Measurements from ENCODE around the gene CNNM4. TPM values are rescaled to one million over a fixed set of nuclear protein-coding genes. Genes with fewer than 3 reads are reported as not detected.

The CNNM4 gene
- total and polyA plus RNA-seq, 2 of the 4 experiments (the other 2 are of a cell fraction): 2.0 to 4.1 TPM

- intact Hi-C loops (cut with micrococcal nuclease): no loop called here
- TF ChIP-seq CHD1 (IDR thresholded peaks at IDR 0.05; ENCODE audit: low read depth, low read length) (no peak), NFE2L2 (IDR thresholded peaks at IDR 0.05; ENCODE audit: low read depth, low read length) (no peak), USF2 (IDR thresholded peaks at IDR 0.05; ENCODE audit: low read depth, low read length) (no peak), BHLHE40 (IDR thresholded peaks at IDR 0.05; ENCODE audit: low read depth, low read length) (no peak), MAZ (IDR thresholded peaks at IDR 0.05; ENCODE audit: borderline replicate concordance, low read depth, low read length) (no peak), FOS (IDR thresholded peaks at IDR 0.05; ENCODE audit: low read depth, low read length) (no peak), MAFK (IDR thresholded peaks at IDR 0.05; ENCODE audit: low read depth, low read length) (no peak), RFX5 (IDR thresholded peaks at IDR 0.05; ENCODE audit: low read depth, low read length) (no peak), RCOR1 (IDR thresholded peaks at IDR 0.05; ENCODE audit: insufficient replicate concordance, low read length) (no peak), ELK1 (IDR thresholded peaks at IDR 0.05; ENCODE audit: borderline replicate concordance, low read depth, low read length) (no peak), SMC3 (IDR thresholded peaks at IDR 0.05; ENCODE audit: low read depth, low read length) (no peak), POLR2A (IDR thresholded peaks at IDR 0.05; ENCODE audit: low read depth, low read length) (no peak), CTCF (conservative IDR thresholded peaks at IDR 0.05; ENCODE audit: low read depth, low read length) (no peak), CEBPB (IDR thresholded peaks at IDR 0.05; ENCODE audit: low read depth, low read length) (no peak), RAD21 (IDR thresholded peaks at IDR 0.05; ENCODE audit: low read length) (no peak)
Observed at GRCh38 chr2:96772903-96773671, 12.4 kb downstream of the CNNM4 start.

More at GRCh38 chr2:96772903-96773671, 12.4 kb downstream of the CNNM4 start:
- no peak overlapping the region for H4K8ac ChIP-seq (ENCODE audit: low read depth in 2 of 2, low read length in 2 of 2)
- H3K56ac ChIP-seq (ENCODE audit: extremely low read depth, insufficient read depth, low read length): no peak overlapping the region
- dilution Hi-C loops (cut with HindIII; ENCODE audit: low sequenced_read_pairs, unreplicated experiment): no loop called here
- H2BK15ac ChIP-seq (ENCODE audit: low read depth, low read length): no peak overlapping the region
- H3K9me3 ChIP-seq (ENCODE audit: control insufficient read depth, insufficient read depth, low read length): no peaks in the 10 kb centered on the region
- H2BK5ac ChIP-seq (ENCODE audit: low read depth, low read length, poor library complexity, severe bottlenecking): no peak overlapping the region
- no peak overlapping the region for H3K4me3 ChIP-seq (ENCODE audit: insufficient read depth, low read depth, low read length)
- H3K9me1 ChIP-seq (ENCODE audit: insufficient read depth, low read length): peaks cover 10% of the 10 kb centered on the region
- H2BK20ac ChIP-seq (ENCODE audit: low read depth, low read length): no peak overlapping the region
- no peak overlapping the region for H3K27ac ChIP-seq (ENCODE audit: insufficient read depth, low read length)
- DNase-seq (no peak), ATAC-seq (ENCODE audit: low read depth) (no peak)
- no peak overlapping the region for H3K4me2 ChIP-seq (ENCODE audit: low read depth, low read length)
- no peak overlapping the region for H3K14ac ChIP-seq (replicated peaks; ENCODE audit: low read depth, low read length)
- H2AK9ac ChIP-seq (replicated peaks; ENCODE audit: low read depth, low read length, poor library complexity): no peak overlapping the region
- H2BK120ac ChIP-seq (ENCODE audit: low read depth, low read length): no peak overlapping the region
- peaks cover 7% of the 10 kb centered on the region for H3K4me1 ChIP-seq (ENCODE audit: control insufficient read depth, insufficient read depth, low read length)
- H2AK5ac ChIP-seq (ENCODE audit: low read depth, low read length): no peak overlapping the region
- CTCF ChIA-PET: interaction anchor here (1.0 to 1.2 kb wide), 2 partner anchors 13 to 85 kb away, joined by 3 read pairs; partner anchors contain the start of genes ANKRD39 and CNNM4
- no TSS peak for BruUV-seq (replicated peaks)
- no peak overlapping the region for H3K18ac ChIP-seq (ENCODE audit: low read depth, low read length)
- H2AFZ ChIP-seq (replicated peaks; ENCODE audit: low read length, poor library complexity): no peak overlapping the region
- H3K79me1 ChIP-seq (ENCODE audit: low read depth in 1 of 2, low read length in 2 of 2): peaks cover 2 to 9% of the 10 kb centered on the region in 2 experiments; a peak in 1 of 4 replicates
- POLR2A ChIA-PET (ENCODE audit: unreplicated experiment): no interaction called here
- no peaks in the 10 kb centered on the region; the same call in 1 of the 2 replicates for H4K20me1 ChIP-seq (ENCODE audit: insufficient read depth, low read length)
- no peak overlapping the region for H3K4ac ChIP-seq (ENCODE audit: low read depth, low read length)
- WGBS, 2 experiments (ENCODE audit: extremely low coverage in 2 of 2, insufficient read length in 1 of 2): 60% methylated on average over 1 of the region's 12 CpGs; no CpG with 5 or more reads in 1 of the 2 experiments
- no peak overlapping the region for H4K91ac ChIP-seq (ENCODE audit: insufficient read depth, low read depth, low read length)
- no peaks in the 10 kb centered on the region for H3K27me3 ChIP-seq (ENCODE audit: control insufficient read depth, insufficient read depth, low read length)
- H3K9ac ChIP-seq (ENCODE audit: low read depth, low read length): no peak overlapping the region
- in situ Hi-C loops (cut with MboI; ENCODE audit: low sequenced_read_pairs): no loop called here
- H3K36me3 ChIP-seq (ENCODE audit: control insufficient read depth, insufficient read depth, low read length): no peaks in the 10 kb centered on the region
- H3K23ac ChIP-seq (ENCODE audit: low read depth, low read length): no peak overlapping the region
- H4K5ac ChIP-seq (ENCODE audit: low read depth, low read length): no peak overlapping the region
